A673 (cell line): Measurements from ENCODE around the gene RASA2.

Experiments used
- CTCF ChIP-seq: fragments of 300-800, 200-600 bp; sonication (generic); conservative IDR thresholded peaks from 2 replicates; pipeline ENCODE4 v1.5.1; 2017; ENCODE audit warnings: low read depth, mild to moderate bottlenecking, antibody characterized with exemption, low read length, moderate library complexity, mixed read lengths
- EZH2 ChIP-seq: fragments of 200-600 bp; sonication (generic); IDR thresholded peaks from 2 replicates; pipeline ENCODE4 v1.6.1; 2017; ENCODE audit warnings: borderline replicate concordance, low read depth, mild to moderate bottlenecking, mixed read lengths, antibody characterized with exemption, low read length; ENCODE audit not compliant: poor library complexity, severe bottlenecking

GRCh38 chr3:141660614-141660947, 173.8 kb downstream of the RASA2 start:
- TF ChIP-seq CTCF: no peak
- TF ChIP-seq EZH2: no peak
